ENCODE data around the gene MYCN.

The MYCN gene

GRCh38 chr2:15969214-15969613, 28.9 kb downstream of the MYCN start:
- DNase-seq (ENCODE audit: low read depth) = no peak
- Histone ChIP-seq H3K9ac (ENCODE audit: low read length) (no peak overlapping the region), H3K4me3 (ENCODE audit: low read length) (no peak overlapping the region), H3K36me3 (ENCODE audit: control insufficient read depth, insufficient read depth, low read length, severe bottlenecking) (no peaks in the 10 kb centered on the region), H3K9me3 (ENCODE audit: control insufficient read depth, low read length) (no peaks in the 10 kb centered on the region), H3K4me1 (ENCODE audit: control insufficient read depth, insufficient read depth, low read length) (no peaks in the 10 kb centered on the region), H3K27me3 (replicated peaks; ENCODE audit: control insufficient read depth, insufficient read depth, low read length) (no peaks in the 10 kb centered on the region)

DNA sequence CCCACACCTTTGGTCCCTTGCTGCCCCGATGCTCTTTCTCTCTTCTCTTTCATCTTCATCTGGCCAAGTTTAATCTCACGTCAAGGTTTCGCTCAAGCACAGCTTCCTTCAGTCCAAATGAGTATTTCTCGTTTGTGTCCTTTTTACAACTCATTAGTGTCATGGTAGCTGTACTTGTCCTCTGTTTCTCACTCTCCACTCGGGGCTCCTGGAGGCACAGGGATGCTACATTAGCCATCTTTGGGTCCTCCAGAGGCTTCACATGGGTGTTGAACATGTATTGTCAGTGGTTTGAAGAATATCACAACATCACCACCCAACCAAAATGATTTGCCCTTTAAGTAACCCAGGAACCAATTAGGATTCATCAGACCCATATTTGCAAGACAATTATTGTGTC, 30.4 kb downstream of the MYCN start:
- H3K9ac ChIP-seq (ENCODE audit: low read length) = no peak overlapping the region
- no peaks in the 10 kb centered on the region for H3K27me3 ChIP-seq (replicated peaks; ENCODE audit: control insufficient read depth, insufficient read depth, low read length)
- no peaks in the 10 kb centered on the region for H3K4me1 ChIP-seq (ENCODE audit: control insufficient read depth, insufficient read depth, low read length)
- H3K36me3 ChIP-seq (ENCODE audit: control insufficient read depth, insufficient read depth, low read length, severe bottlenecking) = no peaks in the 10 kb centered on the region
- no peaks in the 10 kb centered on the region for H3K9me3 ChIP-seq (ENCODE audit: control insufficient read depth, low read length)
- DNase-seq (ENCODE audit: low read depth) = no peak
- no peak overlapping the region for H3K4me3 ChIP-seq (ENCODE audit: low read length)

GRCh38 chr2:15971351-15971750, 31.0 kb downstream of the MYCN start:
- Histone ChIP-seq H3K27me3 (replicated peaks; ENCODE audit: control insufficient read depth, insufficient read depth, low read length) (no peaks in the 10 kb centered on the region), H3K9me3 (ENCODE audit: control insufficient read depth, low read length) (no peaks in the 10 kb centered on the region), H3K9ac (ENCODE audit: low read length) (no peak overlapping the region), H3K4me1 (ENCODE audit: control insufficient read depth, insufficient read depth, low read length) (no peaks in the 10 kb centered on the region), H3K4me3 (ENCODE audit: low read length) (no peak overlapping the region), H3K36me3 (ENCODE audit: control insufficient read depth, insufficient read depth, low read length, severe bottlenecking) (no peaks in the 10 kb centered on the region)
- DNase-seq (ENCODE audit: low read depth) = no peak

GRCh38 chr2:15971831-15972522, 31.6 kb downstream of the MYCN start:
- Histone ChIP-seq H3K27me3 (replicated peaks; ENCODE audit: control insufficient read depth, insufficient read depth, low read length) (no peaks in the 10 kb centered on the region), H3K9me3 (ENCODE audit: control insufficient read depth, low read length) (no peaks in the 10 kb centered on the region), H3K36me3 (ENCODE audit: control insufficient read depth, insufficient read depth, low read length, severe bottlenecking) (no peaks in the 10 kb centered on the region), H3K4me3 (ENCODE audit: low read length) (no peak overlapping the region), H3K4me1 (ENCODE audit: control insufficient read depth, insufficient read depth, low read length) (no peaks in the 10 kb centered on the region), H3K9ac (ENCODE audit: low read length) (no peak overlapping the region)
- DNase-seq (ENCODE audit: low read depth) = no peak

DNA sequence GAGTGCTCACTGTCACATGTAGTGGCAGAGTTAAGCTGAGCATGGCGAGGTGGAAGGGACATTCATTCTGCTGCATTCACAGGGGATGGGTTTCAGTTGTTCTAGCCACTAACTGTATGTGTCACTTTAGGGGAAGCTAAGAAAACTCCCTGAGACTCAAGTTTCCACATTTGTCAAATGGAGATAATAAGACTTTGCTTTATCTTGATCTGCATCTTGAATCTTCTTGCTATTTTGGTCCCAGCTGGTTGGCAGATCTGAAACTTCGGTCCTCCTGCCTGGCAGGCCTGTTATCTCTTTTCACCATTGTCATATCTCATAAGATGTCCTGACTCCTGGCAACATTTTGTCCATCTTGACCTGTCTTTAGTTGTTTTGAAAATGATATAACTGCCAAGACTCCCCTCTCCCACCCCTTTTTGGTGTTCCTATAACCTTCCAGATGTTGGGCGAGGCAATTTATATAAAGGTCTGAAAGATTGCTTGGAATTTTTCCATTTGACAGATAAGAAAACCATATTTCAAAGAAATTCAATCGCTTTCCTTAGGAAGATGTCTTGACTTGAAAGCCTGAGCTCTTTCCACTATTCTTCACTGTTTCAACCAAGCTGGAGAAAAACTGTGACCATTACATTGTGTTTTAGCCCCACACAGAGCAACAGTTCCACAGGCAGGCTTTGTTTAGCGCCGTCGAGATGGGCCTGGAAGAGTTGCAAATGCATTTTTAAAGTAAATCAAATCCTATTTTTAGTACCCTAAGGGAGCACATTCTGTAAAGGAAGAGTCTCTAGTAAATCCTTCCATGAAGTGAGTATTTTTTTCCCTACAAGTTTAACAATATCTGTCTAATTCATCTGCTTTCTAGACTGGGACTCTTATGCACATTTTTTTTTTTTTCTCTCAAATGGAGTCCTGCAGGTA, 33.4 kb downstream of the MYCN start:
- no peak overlapping the region for H3K4me3 ChIP-seq (ENCODE audit: low read length)
- H3K9me3 ChIP-seq (ENCODE audit: control insufficient read depth, low read length) = no peaks in the 10 kb centered on the region
- no peaks in the 10 kb centered on the region for H3K27me3 ChIP-seq (replicated peaks; ENCODE audit: control insufficient read depth, insufficient read depth, low read length)
- no peak overlapping the region for H3K9ac ChIP-seq (ENCODE audit: low read length)
- no peak for DNase-seq (ENCODE audit: low read depth)
- no peaks in the 10 kb centered on the region for H3K4me1 ChIP-seq (ENCODE audit: control insufficient read depth, insufficient read depth, low read length)
- no peaks in the 10 kb centered on the region for H3K36me3 ChIP-seq (ENCODE audit: control insufficient read depth, insufficient read depth, low read length, severe bottlenecking)

GRCh38 chr2:15974565-15975260, 34.4 kb downstream of the MYCN start:
- H3K36me3 ChIP-seq (ENCODE audit: control insufficient read depth, insufficient read depth, low read length, severe bottlenecking) = no peaks in the 10 kb centered on the region
- H3K27me3 ChIP-seq (replicated peaks; ENCODE audit: control insufficient read depth, insufficient read depth, low read length) = no peaks in the 10 kb centered on the region
- H3K4me3 ChIP-seq (ENCODE audit: low read length) = no peak overlapping the region
- H3K9me3 ChIP-seq (ENCODE audit: control insufficient read depth, low read length) = no peaks in the 10 kb centered on the region
- no peak for DNase-seq (ENCODE audit: low read depth)
- no peak overlapping the region for H3K9ac ChIP-seq (ENCODE audit: low read length)
- H3K4me1 ChIP-seq (ENCODE audit: control insufficient read depth, insufficient read depth, low read length) = no peaks in the 10 kb centered on the region

GRCh38 chr2:15975261-15975600, 34.9 kb downstream of the MYCN start:
- Histone ChIP-seq H3K4me1 (ENCODE audit: control insufficient read depth, insufficient read depth, low read length) (no peaks in the 10 kb centered on the region), H3K27me3 (replicated peaks; ENCODE audit: control insufficient read depth, insufficient read depth, low read length) (peaks cover under 1% of the 10 kb centered on the region), H3K4me3 (ENCODE audit: low read length) (no peak overlapping the region), H3K36me3 (ENCODE audit: control insufficient read depth, insufficient read depth, low read length, severe bottlenecking) (no peaks in the 10 kb centered on the region), H3K9me3 (ENCODE audit: control insufficient read depth, low read length) (no peaks in the 10 kb centered on the region), H3K9ac (ENCODE audit: low read length) (no peak overlapping the region)
- DNase-seq (ENCODE audit: low read depth) = no peak

DNA sequence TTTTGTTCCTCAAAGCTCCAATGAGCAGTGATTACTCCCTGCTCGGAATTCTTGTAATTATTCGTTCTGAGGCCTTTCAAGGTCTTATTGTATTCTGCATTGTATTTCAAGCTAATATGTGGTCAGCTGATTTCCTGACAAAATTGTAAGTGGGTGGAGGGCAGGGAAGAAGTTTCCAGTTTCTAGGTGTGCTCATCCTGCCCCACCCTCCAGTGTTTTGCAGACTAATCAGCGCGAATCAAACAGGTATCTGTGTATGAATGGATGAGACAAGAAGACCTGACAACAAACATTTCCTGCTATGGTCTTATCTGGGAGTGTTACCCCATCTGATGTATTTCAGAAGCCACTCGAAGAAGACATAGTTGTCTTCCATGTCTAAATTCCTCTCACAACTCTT, 35.3 kb downstream of the MYCN start:
- H3K36me3 ChIP-seq (ENCODE audit: control insufficient read depth, insufficient read depth, low read length, severe bottlenecking) = no peaks in the 10 kb centered on the region
- peaks cover 5% of the 10 kb centered on the region for H3K27me3 ChIP-seq (replicated peaks; ENCODE audit: control insufficient read depth, insufficient read depth, low read length)
- no peak overlapping the region for H3K9ac ChIP-seq (ENCODE audit: low read length)
- no peaks in the 10 kb centered on the region for H3K4me1 ChIP-seq (ENCODE audit: control insufficient read depth, insufficient read depth, low read length)
- H3K9me3 ChIP-seq (ENCODE audit: control insufficient read depth, low read length) = no peaks in the 10 kb centered on the region
- DNase-seq (ENCODE audit: low read depth) = no peak
- H3K4me3 ChIP-seq (ENCODE audit: low read length) = no peak overlapping the region

GRCh38 chr2:15976354-15976753, 36.0 kb downstream of the MYCN start:
- Histone ChIP-seq H3K9me3 (ENCODE audit: control insufficient read depth, low read length) (no peaks in the 10 kb centered on the region), H3K36me3 (ENCODE audit: control insufficient read depth, insufficient read depth, low read length, severe bottlenecking) (no peaks in the 10 kb centered on the region), H3K9ac (ENCODE audit: low read length) (no peak overlapping the region), H3K4me3 (ENCODE audit: low read length) (no peak overlapping the region), H3K27me3 (replicated peaks; ENCODE audit: control insufficient read depth, insufficient read depth, low read length) (peaks cover 5% of the 10 kb centered on the region), H3K4me1 (ENCODE audit: control insufficient read depth, insufficient read depth, low read length) (no peaks in the 10 kb centered on the region)
- no peak for DNase-seq (ENCODE audit: low read depth)

- H3K4me1 ChIP-seq (ENCODE audit: control insufficient read depth, insufficient read depth, low read length) = no peaks in the 10 kb centered on the region
- H3K4me3 ChIP-seq (ENCODE audit: low read length) = no peak overlapping the region
- no peaks in the 10 kb centered on the region for H3K9me3 ChIP-seq (ENCODE audit: control insufficient read depth, low read length)
- DNase-seq (ENCODE audit: low read depth) = no peak
- no peaks in the 10 kb centered on the region for H3K36me3 ChIP-seq (ENCODE audit: control insufficient read depth, insufficient read depth, low read length, severe bottlenecking)
- no peak overlapping the region for H3K9ac ChIP-seq (ENCODE audit: low read length)
- H3K27me3 ChIP-seq (replicated peaks; ENCODE audit: control insufficient read depth, insufficient read depth, low read length) = peaks cover 5% of the 10 kb centered on the region
These were observed 38.9 kb downstream of the MYCN start for GRCh38 chr2:15979051-15979758.

Measured in adipocyte (in vitro differentiated cells).